Mucosa of descending colon (tissue), 3 donors: ENCODE measurements around the gene UTP15. TPM values are rescaled to one million over a fixed set of nuclear protein-coding genes. Genes with fewer than 3 reads are reported as not detected.
A peak's percentile ranks its signal among the peaks of the same experiment; 100 is the strongest.

Experiments used
- ATAC-seq: fragments of 200-7000 bp; cut with Tn5 transposase; one replicate; pipeline ENCODE4 v1.9.1; 2020; ENCODE audit warnings: mild to moderate bottlenecking, moderate library complexity
- DNase-seq, 3 donors: peaks; one replicate each; pipeline ENCODE4 v3.0.0-alpha.2; 2020
- H3K36me3 ChIP-seq: fragments of 200-600 bp; one replicate; pipeline ENCODE4 v1.8.0; 2021; ENCODE audit warnings: low read depth, mild to moderate bottlenecking
- H3K4me1 ChIP-seq: fragments of 200-600 bp; one replicate; pipeline ENCODE4 v1.8.0; 2021; ENCODE audit warnings: low read depth, mild to moderate bottlenecking
- H3K4me3 ChIP-seq: fragments of 200-600 bp; one replicate; pipeline ENCODE4 v1.8.0; 2021; ENCODE audit warnings: mild to moderate bottlenecking
- H3K9me3 ChIP-seq: fragments of 200-600 bp; one replicate; pipeline ENCODE4 v1.8.0; 2021; ENCODE audit warnings: mild to moderate bottlenecking
- intact Hi-C, 2 donors: fragments of 100-400 bp; cut with DNase I in 1 of 2; cut with micrococcal nuclease in 1 of 2; formaldehyde crosslinking; loops; one replicate each; pipeline versions ENCODE4 v1.11.0 to v1.11.1; 2022; cut with DNase I, micrococcal nuclease
- total RNA-seq, 3 donors: library from RNA; stranded (reverse); fragmentation: NEBNext Ultra II Directional in 2 of 3; extraction: Animal tissue kit (Norgen Biotek cat#: 25700) in 2 of 3; gene quantifications; one replicate each; pipeline versions ENCODE4 v1.2.1 to v1.2.4, GENCODE V29; 2021 to 2023
- TF ChIP-seq, protein P1 (sequence below): fragments of 200-600 bp; IDR thresholded peaks from one replicate; pipeline ENCODE4 v1.8.0; 2022; ENCODE audit warnings: antibody characterized with exemption, mild to moderate bottlenecking
- donor health status: DM: no; HTN: no; CAD: no; lungs with moderate emphysema.
- donor health status: DM: no; HTN: no; CAD: no.
- donor health status: DM: no; HTN: yes; CAD: no.

UTP15 gene
- total RNA-seq, 3 donors from 2014 or later: 11.9 to 15.0 (median 13.5) TPM

DNA sequence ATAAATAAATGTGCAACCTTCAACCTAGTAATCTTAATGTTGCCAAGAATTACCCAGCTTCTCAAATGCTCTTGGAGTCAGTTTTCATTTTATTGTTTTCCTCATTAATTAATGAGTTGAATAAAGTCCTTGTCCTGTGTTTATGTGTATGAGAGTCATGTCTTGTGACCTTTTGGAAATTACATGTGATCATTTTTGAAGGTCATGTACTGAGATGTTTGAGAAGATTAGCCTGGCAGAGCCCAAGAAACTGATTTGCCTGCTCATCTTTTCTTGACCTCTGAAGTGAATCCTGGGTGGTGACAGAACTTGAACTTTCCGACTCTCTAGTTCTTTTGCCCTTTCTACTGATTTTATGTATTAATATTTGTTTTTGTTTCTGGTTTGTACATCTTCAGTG, 15.5 kb upstream of the UTP15 start:
- intact Hi-C loops: no loop called here
- no peak for ATAC-seq
- H3K4me1 ChIP-seq: peaks cover 1% of the 10 kb centered on the region
- no peak overlapping the region for H3K4me3 ChIP-seq
- no peaks in the 10 kb centered on the region for H3K36me3 ChIP-seq
- TF ChIP-seq, protein P1, sequence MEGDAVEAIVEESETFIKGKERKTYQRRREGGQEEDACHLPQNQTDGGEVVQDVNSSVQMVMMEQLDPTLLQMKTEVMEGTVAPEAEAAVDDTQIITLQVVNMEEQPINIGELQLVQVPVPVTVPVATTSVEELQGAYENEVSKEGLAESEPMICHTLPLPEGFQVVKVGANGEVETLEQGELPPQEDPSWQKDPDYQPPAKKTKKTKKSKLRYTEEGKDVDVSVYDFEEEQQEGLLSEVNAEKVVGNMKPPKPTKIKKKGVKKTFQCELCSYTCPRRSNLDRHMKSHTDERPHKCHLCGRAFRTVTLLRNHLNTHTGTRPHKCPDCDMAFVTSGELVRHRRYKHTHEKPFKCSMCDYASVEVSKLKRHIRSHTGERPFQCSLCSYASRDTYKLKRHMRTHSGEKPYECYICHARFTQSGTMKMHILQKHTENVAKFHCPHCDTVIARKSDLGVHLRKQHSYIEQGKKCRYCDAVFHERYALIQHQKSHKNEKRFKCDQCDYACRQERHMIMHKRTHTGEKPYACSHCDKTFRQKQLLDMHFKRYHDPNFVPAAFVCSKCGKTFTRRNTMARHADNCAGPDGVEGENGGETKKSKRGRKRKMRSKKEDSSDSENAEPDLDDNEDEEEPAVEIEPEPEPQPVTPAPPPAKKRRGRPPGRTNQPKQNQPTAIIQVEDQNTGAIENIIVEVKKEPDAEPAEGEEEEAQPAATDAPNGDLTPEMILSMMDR: no peak
- H3K9me3 ChIP-seq: no peaks in the 10 kb centered on the region
- no peak for DNase-seq

DNA sequence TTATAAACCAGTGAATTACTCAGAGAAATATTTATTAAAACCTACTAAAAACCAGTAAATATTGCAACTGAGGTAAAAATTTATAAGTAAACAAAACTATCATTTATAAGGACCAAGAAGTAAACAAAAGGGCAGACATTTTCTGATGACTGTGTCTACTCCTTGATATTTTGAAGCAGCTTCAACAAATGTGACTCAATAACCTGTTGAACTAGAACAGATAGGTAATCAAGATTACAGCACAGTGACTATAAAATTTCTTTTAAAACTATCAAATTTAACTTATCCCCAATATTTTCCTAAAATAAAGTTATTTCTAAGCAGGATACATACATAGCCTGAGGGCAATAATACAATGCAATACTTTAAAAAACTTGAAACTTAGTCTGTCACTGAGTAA, 12.9 kb upstream of the UTP15 start:
- ATAC-seq (no peak), DNase-seq (no peak)
- H3K4me3 ChIP-seq: no peak overlapping the region
- intact Hi-C loops: no loop called here
- no peaks in the 10 kb centered on the region for H3K36me3 ChIP-seq
- H3K9me3 ChIP-seq: no peaks in the 10 kb centered on the region
- TF ChIP-seq, protein P1: no peak
- no peaks in the 10 kb centered on the region for H3K4me1 ChIP-seq

DNA sequence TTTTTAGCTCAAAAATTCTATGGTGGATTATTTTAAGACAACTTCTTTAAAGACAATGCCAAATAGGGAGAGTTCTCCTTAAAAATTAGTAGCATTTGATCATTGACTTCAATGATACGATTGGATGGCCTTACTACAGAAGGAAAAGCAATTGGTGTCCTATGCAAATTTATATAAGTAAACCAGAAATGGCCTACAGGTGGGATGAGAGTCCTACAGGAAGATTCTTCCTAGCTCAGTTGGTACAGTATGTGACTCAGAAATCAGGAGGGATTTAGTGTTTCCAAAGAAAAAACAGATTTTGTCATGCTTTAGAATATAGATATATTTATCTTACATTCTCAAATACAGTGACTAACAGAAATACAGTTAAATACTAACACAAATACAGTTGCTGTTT, 6.6 kb upstream of the UTP15 start:
- Histone ChIP-seq H3K4me3 (no peak overlapping the region), H3K36me3 (no peaks in the 10 kb centered on the region), H3K4me1 (peaks cover 4% of the 10 kb centered on the region), H3K9me3 (no peaks in the 10 kb centered on the region)
- intact Hi-C loops: no loop called here
- TF ChIP-seq, protein P1: no peak
- no peak for DNase-seq
- ATAC-seq: no peak

DNA sequence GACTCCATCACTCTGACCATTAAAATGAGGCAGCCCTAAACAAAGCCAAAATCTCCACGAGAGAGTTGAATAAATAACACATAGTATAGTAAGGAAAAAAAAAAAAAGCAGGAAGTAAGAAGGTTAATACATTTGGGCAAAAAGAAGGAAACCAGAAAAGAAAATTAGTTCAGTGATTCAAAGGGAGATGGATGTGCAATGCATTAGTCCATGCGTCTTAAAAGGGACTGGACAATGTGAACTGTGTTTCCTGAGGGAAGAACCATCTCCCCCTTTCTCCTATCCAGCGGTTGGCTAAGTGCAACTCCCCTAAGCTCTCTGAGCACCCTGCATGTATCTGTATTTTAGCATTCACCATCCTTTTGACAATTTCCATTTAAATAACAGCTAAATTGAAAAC, 1.5 kb upstream of the UTP15 start:
- no peak for ATAC-seq

DNA sequence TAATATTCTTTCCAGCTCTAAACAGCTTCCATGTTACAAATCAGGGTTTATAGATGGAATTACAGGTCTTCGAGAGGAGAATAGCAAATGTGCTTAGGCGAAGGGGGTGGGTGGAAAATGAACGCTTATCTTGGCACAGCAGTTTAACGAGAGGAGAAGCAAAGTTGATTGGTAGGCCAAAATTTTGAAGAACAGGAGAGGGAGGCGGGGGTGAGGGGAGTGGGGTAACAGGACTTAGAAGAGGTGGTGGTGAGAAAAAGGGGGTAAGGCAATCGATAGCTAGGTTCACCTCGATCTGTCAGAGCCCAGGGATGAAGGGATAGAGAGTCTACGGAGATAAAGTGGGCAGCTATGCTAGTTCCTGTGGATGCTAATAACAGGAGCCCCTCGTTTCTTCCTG, 868 bp upstream of the UTP15 start:
- H3K4me3 ChIP-seq: peak overlapping the region; percentile 45

More for the DNA sequence above, 1.5 kb upstream of the UTP15 start:
- intact Hi-C loops: no loop called here
- Histone ChIP-seq H3K36me3 (no peaks in the 10 kb centered on the region), H3K9me3 (no peaks in the 10 kb centered on the region), H3K4me1 (peaks cover 19% of the 10 kb centered on the region), H3K4me3 (no peak overlapping the region)
- no peak for DNase-seq
- TF ChIP-seq, protein P1: no peak

More for the DNA sequence above, 868 bp upstream of the UTP15 start:
- Histone ChIP-seq H3K9me3 (no peaks in the 10 kb centered on the region), H3K4me1 (peaks cover 19% of the 10 kb centered on the region), H3K36me3 (no peaks in the 10 kb centered on the region)
- peak; percentile 5 for ATAC-seq
- peak in 1 of 3 donors; percentile 10 for DNase-seq
- TF ChIP-seq, protein P1: no peak
- intact Hi-C loops: no loop called here
